HepG2 (cell line): Measurements from ENCODE around the gene GRK5. TPM values are rescaled to one million over a fixed set of nuclear protein-coding genes. Genes with fewer than 3 reads are reported as not detected.

Experiments
- CCDC6 ChIP-seq: sonication (generic); formaldehyde crosslinking; IDR thresholded peaks from 2 replicates; pipeline ENCODE4 v1.8.1; 2022; ENCODE audit warnings: mild to moderate bottlenecking, missing genetic modification reagents, moderate library complexity
- CSRNP1 ChIP-seq: sonication (generic); formaldehyde crosslinking; IDR thresholded peaks from 2 replicates; pipeline ENCODE4 v1.8.1; 2023; ENCODE audit warnings: mild to moderate bottlenecking, missing genetic modification reagents
- KLF9 ChIP-seq: IDR thresholded peaks from 2 replicates; pipeline ENCODE4 v1.6.1; 2016; ENCODE audit warnings: low read depth
- NONO ChIP-seq, 2 experiments: fragments of 450-650 bp in 1 of 2; sonication (generic) in 1 of 2; formaldehyde crosslinking in 1 of 2; IDR thresholded peaks in 1 of 2; conservative IDR thresholded peaks in 1 of 2; 2 replicates each; pipeline versions ENCODE4 v1.6.1 to v1.8.0; 2017 to 2022; ENCODE audit warnings: mild to moderate bottlenecking in 1 of 2, missing genetic modification reagents in 1 of 2, moderate library complexity in 1 of 2
- RNF2 ChIP-seq: fragments of 450-650 bp; conservative IDR thresholded peaks from 2 replicates; pipeline ENCODE4 v1.6.1; 2016; ENCODE audit warnings: low read depth
- TCF7 ChIP-seq: sonication (generic); IDR thresholded peaks from 2 replicates; pipeline ENCODE4 v1.6.1; 2016; ENCODE audit warnings: antibody characterized with exemption, low read depth
- THAP9 ChIP-seq: sonication (generic); formaldehyde crosslinking; IDR thresholded peaks from 2 replicates; pipeline ENCODE4; 2020; ENCODE audit warnings: missing genetic modification reagents, mild to moderate bottlenecking, borderline replicate concordance
- TSC22D2 ChIP-seq: sonication (generic); formaldehyde crosslinking; IDR thresholded peaks from 2 replicates; pipeline ENCODE4 v1.5.1; 2020; ENCODE audit warnings: missing genetic modification reagents, mild to moderate bottlenecking, borderline replicate concordance
- XBP1 ChIP-seq: sonication (generic); formaldehyde crosslinking; IDR thresholded peaks from 2 replicates; pipeline ENCODE4 v1.5.0; 2020; ENCODE audit warnings: missing genetic modification reagents
- ZFP82 ChIP-seq: sonication (generic); formaldehyde crosslinking; IDR thresholded peaks from 2 replicates; pipeline ENCODE4 v1.5.1; 2020; ENCODE audit warnings: mild to moderate bottlenecking, missing genetic modification reagents, borderline replicate concordance
- ZFX ChIP-seq: sonication (generic); formaldehyde crosslinking; IDR thresholded peaks from 2 replicates; pipeline ENCODE4 v1.4.0; 2020; ENCODE audit warnings: mild to moderate bottlenecking, low read depth, missing genetic modification reagents, moderate library complexity
- ZNF350 ChIP-seq: sonication (generic); formaldehyde crosslinking; IDR thresholded peaks from 2 replicates; pipeline ENCODE4 v1.4.0; 2020; ENCODE audit warnings: mild to moderate bottlenecking, low read depth, missing genetic modification reagents, borderline replicate concordance
- ZNF431 ChIP-seq: sonication (generic); formaldehyde crosslinking; IDR thresholded peaks from 2 replicates; pipeline ENCODE4 v1.9.0; 2022; ENCODE audit warnings: missing genetic modification reagents, low read depth, mild to moderate bottlenecking, borderline replicate concordance
- ZNF563 ChIP-seq: sonication (generic); formaldehyde crosslinking; IDR thresholded peaks from 2 replicates; pipeline ENCODE4 v1.8.0; 2022; ENCODE audit warnings: mild to moderate bottlenecking, moderate library complexity, missing genetic modification reagents
- ZNF572 ChIP-seq: sonication (generic); formaldehyde crosslinking; IDR thresholded peaks from 2 replicates; pipeline ENCODE4 v1.5.1; 2020; ENCODE audit warnings: mild to moderate bottlenecking, missing genetic modification reagents
- ZNF607 ChIP-seq: sonication (generic); formaldehyde crosslinking; IDR thresholded peaks from 2 replicates; pipeline ENCODE4 v1.5.1; 2020; ENCODE audit warnings: missing genetic modification reagents, mild to moderate bottlenecking, borderline replicate concordance
- ZNF629 ChIP-seq: sonication (generic); formaldehyde crosslinking; conservative IDR thresholded peaks from 2 replicates; pipeline ENCODE4 v1.5.0; 2020; ENCODE audit warnings: missing genetic modification reagents
- ZNF768 ChIP-seq: sonication (generic); formaldehyde crosslinking; IDR thresholded peaks from 2 replicates; pipeline ENCODE4 v1.4.0; 2020; ENCODE audit warnings: missing genetic modification reagents
- polyA plus RNA-seq, 8 experiments: library from polyadenylated mRNA; depleted of rRNA in 3 of 8; stranded (reverse) in 7 of 8; unstranded in 1 of 8; fragments of >200 nt; fragmentation: Illumina TruSeq in 4 of 8; extraction: Trizol in 4 of 8; gene quantifications; 2 replicates each; pipeline versions ENCODE4 v1.2.1 to v1.2.3, GENCODE V29; 2011 to 2016; ENCODE audit warnings: low read depth in 4 of 8, missing spikeins in 1 of 8, mixed read lengths in 1 of 8; ENCODE audit not compliant: insufficient read depth in 1 of 8
- total RNA-seq, 5 experiments: library from RNA; depleted of rRNA; stranded (reverse); fragments of >200 nt; fragmentation: Illumina TruSeq; extraction: Trizol; gene quantifications; 2 replicates each; pipeline ENCODE4 v1.2.3, GENCODE V29; 2016; ENCODE audit warnings: low read depth in 1 of 5
- TF ChIP-seq, protein P1 (sequence below): sonication (generic); formaldehyde crosslinking; IDR thresholded peaks from 2 replicates; pipeline ENCODE4 v1.4.0; 2020; ENCODE audit warnings: missing genetic modification reagents, borderline replicate concordance

GRK5 gene
- total and polyA plus RNA-seq, 2 of the 13 experiments (the other 11 are each of a cell fraction or from before 2014, with no cell fraction given): 10.4 to 12.6 TPM

GRCh38 chr10:119165171-119166117 lies 41.9 kb upstream of the GRK5 start, which contains the start of gene SFXN4 (continued):
- 0 out of 2 replicates have a peak, but pooled peaks have one; percentile 50 for TF ChIP-seq KLF9 (CRISPR knock-in tag)
- TF ChIP-seq TCF7: no peak
- TF ChIP-seq ZNF607 (CRISPR knock-in tag): peak; percentile 69; the same call in 1 of the 2 replicates
- TF ChIP-seq THAP9 (CRISPR knock-in tag): peak; percentile 69
- TF ChIP-seq ZNF563: peak; percentile 66
- peak; percentile 95 for TF ChIP-seq CCDC6 (CRISPR knock-in tag)
- TF ChIP-seq TSC22D2 (CRISPR knock-in tag): peak; percentile 66; the same call in 1 of the 2 replicates
- TF ChIP-seq XBP1 (CRISPR knock-in tag): no peak
- no peak; the same call in 1 of the 2 replicates for TF ChIP-seq ZNF629 (CRISPR knock-in tag)
- peak; percentile 57; the same call in 1 of the 2 replicates for TF ChIP-seq ZNF768 (CRISPR knock-in tag)
- TF ChIP-seq ZNF431 (CRISPR knock-in tag): peak; percentile 47; the same call in 1 of the 2 replicates
- 0 out of 2 replicates have a peak, but pooled peaks have one; percentile 27 for TF ChIP-seq CSRNP1 (CRISPR knock-in tag)
- TF ChIP-seq ZFP82 (CRISPR knock-in tag): no peak
- peak; percentile 55 for TF ChIP-seq RNF2
- peak; percentile 94 for TF ChIP-seq ZFX (CRISPR knock-in tag)
- TF ChIP-seq NONO (IDR thresholded peaks at IDR 0.05): no peak
- TF ChIP-seq NONO (CRISPR knock-in tag; conservative IDR thresholded peaks at IDR 0.05): peak; percentile 48; the same call in 1 of the 2 replicates
- TF ChIP-seq ZNF572: peak; percentile 61; the same call in 1 of the 2 replicates
- TF ChIP-seq, protein P1, sequence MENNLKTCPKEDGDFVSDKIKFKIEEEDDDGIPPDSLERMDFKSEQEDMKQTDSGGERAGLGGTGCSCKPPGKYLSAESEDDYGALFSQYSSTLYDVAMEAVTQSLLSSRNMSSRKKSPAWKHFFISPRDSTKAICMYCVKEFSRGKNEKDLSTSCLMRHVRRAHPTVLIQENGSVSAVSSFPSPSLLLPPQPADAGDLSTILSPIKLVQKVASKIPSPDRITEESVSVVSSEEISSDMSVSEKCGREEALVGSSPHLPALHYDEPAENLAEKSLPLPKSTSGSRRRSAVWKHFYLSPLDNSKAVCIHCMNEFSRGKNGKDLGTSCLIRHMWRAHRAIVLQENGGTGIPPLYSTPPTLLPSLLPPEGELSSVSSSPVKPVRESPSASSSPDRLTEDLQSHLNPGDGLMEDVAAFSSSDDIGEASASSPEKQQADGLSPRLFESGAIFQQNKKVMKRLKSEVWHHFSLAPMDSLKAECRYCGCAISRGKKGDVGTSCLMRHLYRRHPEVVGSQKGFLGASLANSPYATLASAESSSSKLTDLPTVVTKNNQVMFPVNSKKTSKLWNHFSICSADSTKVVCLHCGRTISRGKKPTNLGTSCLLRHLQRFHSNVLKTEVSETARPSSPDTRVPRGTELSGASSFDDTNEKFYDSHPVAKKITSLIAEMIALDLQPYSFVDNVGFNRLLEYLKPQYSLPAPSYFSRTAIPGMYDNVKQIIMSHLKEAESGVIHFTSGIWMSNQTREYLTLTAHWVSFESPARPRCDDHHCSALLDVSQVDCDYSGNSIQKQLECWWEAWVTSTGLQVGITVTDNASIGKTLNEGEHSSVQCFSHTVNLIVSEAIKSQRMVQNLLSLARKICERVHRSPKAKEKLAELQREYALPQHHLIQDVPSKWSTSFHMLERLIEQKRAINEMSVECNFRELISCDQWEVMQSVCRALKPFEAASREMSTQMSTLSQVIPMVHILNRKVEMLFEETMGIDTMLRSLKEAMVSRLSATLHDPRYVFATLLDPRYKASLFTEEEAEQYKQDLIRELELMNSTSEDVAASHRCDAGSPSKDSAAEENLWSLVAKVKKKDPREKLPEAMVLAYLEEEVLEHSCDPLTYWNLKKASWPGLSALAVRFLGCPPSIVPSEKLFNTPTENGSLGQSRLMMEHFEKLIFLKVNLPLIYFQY (CRISPR knock-in tag): peak; percentile 71; the same call in 1 of the 2 replicates
- peak; percentile 80 for TF ChIP-seq ZNF350 (CRISPR knock-in tag)
